Bronchial epithelial cell (primary cell): ENCODE measurements around the gene TRAM2. TPM values are rescaled to one million over a fixed set of nuclear protein-coding genes. Genes with fewer than 3 reads are reported as not detected.
A peak's percentile ranks its signal among the peaks of the same experiment; 100 is the strongest.

Experiments used
- DNase-seq: peaks from one replicate; pipeline ENCODE4 v3.0.0-alpha.2; 2010; ENCODE audit warnings: low read depth
- FAIRE-seq: peaks from 2 replicates; lab custom pipeline; 2011; peaks lifted over from hg19 to GRCh38; lab: Jason Lieb, UNC
- H3K27me3 ChIP-seq: 2 replicates; pipeline ENCODE4 v1.5.1; 2011; ENCODE audit warnings: low read length; ENCODE audit not compliant: control insufficient read depth, insufficient read depth
- H3K36me3 ChIP-seq: 2 replicates; pipeline ENCODE4 v1.5.1; 2011; ENCODE audit warnings: low read length; ENCODE audit not compliant: control insufficient read depth, insufficient read depth
- H3K4me3 ChIP-seq: 2 replicates; pipeline ENCODE4 v1.5.1; 2011; ENCODE audit warnings: mild to moderate bottlenecking, low read depth, low read length, control low read depth
- CTCF ChIP-seq: IDR thresholded peaks from 2 replicates; pipeline ENCODE4 v1.5.1; 2011; ENCODE audit warnings: mild to moderate bottlenecking, moderate library complexity, low read length, control low read depth, inconsistent platforms; ENCODE audit not compliant: insufficient read depth, severe bottlenecking
- total RNA-seq: library from RNA; depleted of rRNA; stranded (reverse); fragments of >200 nt; gene quantifications from 2 replicates; pipeline ENCODE4 v1.2.1, GENCODE V29; 2014

The TRAM2 gene
- total RNA-seq, 1 donor from 2014 or later, result 4.2 TPM

- Histone ChIP-seq H3K27me3 (no peaks in the 10 kb centered on the region), H3K4me3 (no peak overlapping the region), H3K36me3 (no peaks in the 10 kb centered on the region)
- no peak for TF ChIP-seq CTCF
- no peak for DNase-seq
- FAIRE-seq, result no peak
These were observed 28.5 kb downstream of the TRAM2 start for GRCh38 chr6:52548353-52548713.

GRCh38 chr6:52547647-52548352, 29.1 kb downstream of the TRAM2 start:
- Histone ChIP-seq H3K36me3 (no peaks in the 10 kb centered on the region), H3K4me3 (no peak overlapping the region), H3K27me3 (no peaks in the 10 kb centered on the region)
- FAIRE-seq (no peak), DNase-seq (no peak)
- TF ChIP-seq CTCF, result no peak

- Histone ChIP-seq H3K36me3 (no peaks in the 10 kb centered on the region), H3K4me3 (no peak overlapping the region), H3K27me3 (no peaks in the 10 kb centered on the region)
- FAIRE-seq, result no peak
- no peak for DNase-seq
- no peak for TF ChIP-seq CTCF
These were observed 30.2 kb downstream of the TRAM2 start for GRCh38 chr6:52546678-52547077.

DNA sequence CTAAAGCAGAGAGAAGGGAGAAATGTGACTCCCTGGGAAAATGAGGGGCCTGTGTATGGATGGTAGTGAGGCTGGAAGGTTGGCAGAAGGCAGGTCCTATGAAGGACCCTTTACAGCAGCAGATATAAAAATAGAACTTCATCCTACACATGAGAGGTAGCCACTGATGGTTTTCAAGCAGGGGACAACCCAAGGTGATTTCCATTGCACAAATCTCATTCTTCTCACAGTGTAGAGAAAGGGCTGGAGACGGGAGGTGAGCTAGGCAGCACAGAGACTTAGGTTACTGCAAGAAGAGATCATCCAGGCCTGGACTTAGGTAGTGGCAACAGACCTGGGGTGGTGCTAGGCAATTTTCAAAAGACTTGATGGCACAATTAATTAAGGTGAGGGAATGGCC, 30.7 kb downstream of the TRAM2 start:
- Histone ChIP-seq H3K36me3 (no peaks in the 10 kb centered on the region), H3K4me3 (no peak overlapping the region), H3K27me3 (no peaks in the 10 kb centered on the region)
- no peak for TF ChIP-seq CTCF
- FAIRE-seq (no peak), DNase-seq (no peak)

- no peak for FAIRE-seq
These were observed 31.3 kb downstream of the TRAM2 start for GRCh38 chr6:52545406-52546119.

More at GRCh38 chr6:52545406-52546119, 31.3 kb downstream of the TRAM2 start:
- H3K27me3 ChIP-seq, result no peaks in the 10 kb centered on the region
- no peak for TF ChIP-seq CTCF
- H3K36me3 ChIP-seq, result no peaks in the 10 kb centered on the region
- H3K4me3 ChIP-seq, result no peak overlapping the region
- peak; percentile 28 for DNase-seq
